Breast epithelium (tissue), 3 donors: ENCODE results near the gene EPHA6.

Experiments
- CTCF ChIP-seq, 3 donors: fragments of 450-650 bp; IDR thresholded peaks; one replicate each; pipeline ENCODE4 v1.5.1; 2016 to 2017; ENCODE audit warnings: antibody characterized with exemption in 3 of 3, mild to moderate bottlenecking in 3 of 3, moderate library complexity in 3 of 3
- POLR2AphosphoS5 ChIP-seq, 3 donors: sonication (generic); formaldehyde crosslinking; IDR thresholded peaks; one replicate each; pipeline ENCODE4 v1.6.1; 2017; ENCODE audit warnings: antibody characterized with exemption in 3 of 3

GRCh38 chr3:97658668-97659285, 844.4 kb downstream of the EPHA6 start:
- TF ChIP-seq CTCF (IDR thresholded peaks at IDR 0.05) (peak; percentile 14 to 59 (median 55)), POLR2AphosphoS5 (IDR thresholded peaks at IDR 0.05) (no peak)
